VCaP (cell line): Measurements from ENCODE around the gene CEP44.
"Not testable (repeated sequence)": the region's sequence is repeated elsewhere in the genome, so short reads cannot be mapped to it uniquely, and the experiment has no call there.

Experiments
- H3K27ac ChIP-seq: fragments of 450-650 bp; 2 replicates; pipeline ENCODE4 v1.5.1; 2017
- TF ChIP-seq, protein P1 (sequence below): fragments of 450-650 bp; conservative IDR thresholded peaks from 2 replicates; pipeline ENCODE4 v1.5.1; 2017; ENCODE audit warnings: mild to moderate bottlenecking, moderate library complexity

Gene CEP44

DNA sequence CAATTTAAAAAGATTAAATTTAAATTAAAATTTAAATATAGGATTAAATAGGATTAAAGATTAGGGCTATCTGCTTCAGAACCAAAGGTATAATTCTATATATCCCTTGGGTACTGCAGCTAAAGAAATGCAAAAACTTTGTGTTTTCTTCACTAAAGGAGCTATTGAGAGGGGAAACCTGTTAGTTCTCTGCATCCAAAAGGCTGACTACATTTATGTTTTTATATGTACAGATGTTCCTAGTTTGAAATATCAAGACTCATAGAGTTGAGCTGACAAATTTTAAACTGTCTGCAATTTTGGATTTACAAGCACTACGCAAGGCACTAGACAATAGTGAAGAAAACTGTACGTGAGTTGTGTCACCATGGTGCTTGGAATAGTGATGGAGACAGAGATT is 95.2 kb downstream of the CEP44 start:
- H3K27ac ChIP-seq = no peak overlapping the region
- TF ChIP-seq, protein P1, sequence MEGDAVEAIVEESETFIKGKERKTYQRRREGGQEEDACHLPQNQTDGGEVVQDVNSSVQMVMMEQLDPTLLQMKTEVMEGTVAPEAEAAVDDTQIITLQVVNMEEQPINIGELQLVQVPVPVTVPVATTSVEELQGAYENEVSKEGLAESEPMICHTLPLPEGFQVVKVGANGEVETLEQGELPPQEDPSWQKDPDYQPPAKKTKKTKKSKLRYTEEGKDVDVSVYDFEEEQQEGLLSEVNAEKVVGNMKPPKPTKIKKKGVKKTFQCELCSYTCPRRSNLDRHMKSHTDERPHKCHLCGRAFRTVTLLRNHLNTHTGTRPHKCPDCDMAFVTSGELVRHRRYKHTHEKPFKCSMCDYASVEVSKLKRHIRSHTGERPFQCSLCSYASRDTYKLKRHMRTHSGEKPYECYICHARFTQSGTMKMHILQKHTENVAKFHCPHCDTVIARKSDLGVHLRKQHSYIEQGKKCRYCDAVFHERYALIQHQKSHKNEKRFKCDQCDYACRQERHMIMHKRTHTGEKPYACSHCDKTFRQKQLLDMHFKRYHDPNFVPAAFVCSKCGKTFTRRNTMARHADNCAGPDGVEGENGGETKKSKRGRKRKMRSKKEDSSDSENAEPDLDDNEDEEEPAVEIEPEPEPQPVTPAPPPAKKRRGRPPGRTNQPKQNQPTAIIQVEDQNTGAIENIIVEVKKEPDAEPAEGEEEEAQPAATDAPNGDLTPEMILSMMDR = no peak

DNA sequence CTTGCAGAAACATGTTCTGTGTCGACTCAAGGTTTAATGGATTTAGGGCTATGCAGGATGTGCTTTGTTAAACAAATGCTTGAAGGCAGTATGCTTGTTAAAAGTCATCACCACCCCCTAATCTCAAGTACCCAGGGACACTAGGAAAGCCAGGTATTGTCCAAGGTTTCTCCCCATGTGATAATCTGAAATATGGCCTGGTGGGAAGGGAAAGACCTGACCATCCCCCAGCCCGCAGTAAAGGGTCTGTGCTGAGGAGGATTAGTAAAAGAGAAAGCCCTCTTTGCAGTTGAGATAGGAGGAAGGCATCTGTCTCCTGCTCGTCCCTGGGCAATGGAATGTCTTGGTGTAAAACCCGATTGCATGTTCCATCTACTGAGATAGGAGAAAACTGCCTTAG is 96.5 kb downstream of the CEP44 start:
- not testable (repeated sequence) for H3K27ac ChIP-seq

DNA sequence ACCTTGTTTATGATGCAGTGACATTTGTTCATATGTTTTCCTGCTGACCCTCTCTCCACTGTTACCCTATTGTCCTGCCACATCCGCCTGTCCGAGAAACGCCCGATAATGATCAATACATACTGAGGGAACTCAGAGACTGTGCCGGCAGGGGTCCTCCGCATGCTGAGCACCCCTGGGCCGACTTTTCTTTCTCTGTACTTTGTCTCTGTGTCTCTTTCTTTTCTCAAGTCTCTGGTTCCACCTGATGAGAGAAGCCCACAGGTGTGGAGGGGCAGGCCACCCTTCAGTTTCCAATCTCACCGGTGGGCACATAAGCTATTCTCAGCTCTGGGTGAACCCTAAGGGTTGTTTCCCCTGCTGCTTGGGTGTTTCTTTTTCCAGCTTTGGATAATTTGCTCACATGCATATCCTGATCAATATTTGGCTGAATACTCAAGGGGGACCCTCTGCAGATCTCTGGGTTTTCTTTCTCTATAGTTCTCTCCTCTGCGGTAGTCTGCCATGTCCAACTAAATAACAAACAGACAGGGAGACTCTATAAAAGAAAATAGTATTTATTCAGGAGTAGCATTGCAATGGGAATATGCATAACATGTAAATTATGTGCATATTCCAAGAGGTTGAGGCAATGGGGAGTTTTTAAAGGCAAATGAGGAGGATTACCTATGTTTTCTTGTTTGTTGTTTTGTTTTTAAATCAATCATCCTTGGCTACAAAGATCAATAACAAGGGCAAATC is 97.2 kb downstream of the CEP44 start:
- TF ChIP-seq, protein P1 = no peak
- no peak overlapping the region for H3K27ac ChIP-seq

DNA sequence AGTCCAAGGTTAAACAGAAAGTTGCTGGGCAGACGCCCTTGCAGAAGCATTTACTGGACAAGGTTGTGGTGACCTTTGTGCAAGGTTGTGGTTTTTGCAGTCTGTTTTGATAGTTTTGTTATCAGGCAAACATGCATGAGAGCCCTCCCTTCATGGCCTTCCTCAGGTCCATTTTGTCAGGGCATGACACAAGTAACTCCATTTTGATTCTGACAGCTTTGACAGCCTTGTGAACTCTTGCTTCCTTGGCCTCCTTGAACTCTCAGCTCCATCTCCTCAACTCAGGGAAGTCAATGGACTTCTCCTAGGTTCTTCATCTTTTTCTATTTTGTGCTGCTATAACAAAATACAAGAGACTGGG is 97.7 kb downstream of the CEP44 start:
- H3K27ac ChIP-seq = no peak overlapping the region
- TF ChIP-seq, protein P1 = no peak
